KMS-11 (cell line): ENCODE data around the gene GPR33.

ENCODE experiments used
- H2AFZ ChIP-seq: fragments of 200-600 bp; sonication (generic); 2 replicates; pipeline ENCODE4 v1.6.1; 2016; ENCODE audit warnings: antibody characterized with exemption, mixed run types, low read depth
- H3K27ac ChIP-seq: fragments of 200-600 bp; sonication (generic); 2 replicates; pipeline ENCODE4 v1.6.1; 2016; ENCODE audit warnings: mild to moderate bottlenecking, mixed run types
- H3K27me3 ChIP-seq: fragments of 200-600 bp; sonication (generic); 2 replicates; pipeline ENCODE4 v1.6.1; 2017; ENCODE audit warnings: mild to moderate bottlenecking, low read depth, mixed run types, moderate library complexity; ENCODE audit not compliant: insufficient read depth
- H3K36me3 ChIP-seq: fragments of 200-600 bp; sonication (generic); 2 replicates; pipeline ENCODE4 v1.6.1; 2017; ENCODE audit warnings: mild to moderate bottlenecking, mixed run types; ENCODE audit not compliant: insufficient read depth
- H3K4me1 ChIP-seq: fragments of 200-600 bp; sonication (generic); 2 replicates; pipeline ENCODE4 v1.6.1; 2016; ENCODE audit warnings: mild to moderate bottlenecking, low read depth, mixed run types; ENCODE audit not compliant: poor library complexity, severe bottlenecking
- H3K4me2 ChIP-seq: fragments of 200-600 bp; sonication (generic); 2 replicates; pipeline ENCODE4 v1.7.0; 2016; ENCODE audit warnings: mild to moderate bottlenecking, mixed run types
- H3K4me3 ChIP-seq: fragments of 200-600 bp; sonication (generic); IDR thresholded peaks from 2 replicates; pipeline ENCODE4 v1.6.1; 2017; ENCODE audit warnings: low read depth, low read length, mixed read lengths; ENCODE audit not compliant: insufficient read depth
- H3K79me2 ChIP-seq: fragments of 200-600 bp; sonication (generic); 2 replicates; pipeline ENCODE4 v1.6.1; 2016; ENCODE audit warnings: low read depth, mixed run types; ENCODE audit not compliant: insufficient read depth
- H3K9ac ChIP-seq: fragments of 200-600 bp; sonication (generic); 2 replicates; pipeline ENCODE4 v1.6.1; 2016; ENCODE audit warnings: mild to moderate bottlenecking, mixed run types
- H4K20me1 ChIP-seq: fragments of 200-600 bp; sonication (generic); 2 replicates; pipeline ENCODE4 v1.6.1; 2016; ENCODE audit warnings: mild to moderate bottlenecking, mixed run types; ENCODE audit not compliant: insufficient read depth
- CTCF ChIP-seq: fragments of 200-600 bp; sonication (generic); conservative IDR thresholded peaks from 2 replicates; pipeline ENCODE4 v1.6.1; 2017; ENCODE audit warnings: low read depth, mild to moderate bottlenecking, antibody characterized with exemption, low read length, moderate library complexity, mixed read lengths

Gene GPR33

GRCh38 chr14:31505411-31505810 lies 17.6 kb upstream of the GPR33 start:
- Histone ChIP-seq H4K20me1 (no peaks in the 10 kb centered on the region), H3K27ac (no peak overlapping the region), H3K9ac (no peak overlapping the region), H3K4me2 (no peak overlapping the region), H3K27me3 (no peaks in the 10 kb centered on the region), H2AFZ (no peak overlapping the region), H3K4me3 (no peak overlapping the region), H3K79me2 (no peaks in the 10 kb centered on the region), H3K4me1 (no peaks in the 10 kb centered on the region), H3K36me3 (no peaks in the 10 kb centered on the region)
- TF ChIP-seq CTCF: no peak

GRCh38 chr14:31501870-31502269 lies 14.0 kb upstream of the GPR33 start:
- Histone ChIP-seq H3K4me3 (no peak overlapping the region), H4K20me1 (no peaks in the 10 kb centered on the region), H3K27ac (no peak overlapping the region), H3K27me3 (no peaks in the 10 kb centered on the region), H3K36me3 (no peaks in the 10 kb centered on the region), H3K9ac (no peak overlapping the region), H2AFZ (no peak overlapping the region), H3K4me2 (no peak overlapping the region), H3K79me2 (no peaks in the 10 kb centered on the region), H3K4me1 (no peaks in the 10 kb centered on the region)
- no peak for TF ChIP-seq CTCF

- Histone ChIP-seq H3K4me3 (no peak overlapping the region), H3K79me2 (no peaks in the 10 kb centered on the region), H3K9ac (no peak overlapping the region), H3K36me3 (no peaks in the 10 kb centered on the region), H3K4me2 (no peak overlapping the region), H2AFZ (no peak overlapping the region), H3K27ac (no peak overlapping the region), H3K4me1 (no peaks in the 10 kb centered on the region), H3K27me3 (no peaks in the 10 kb centered on the region), H4K20me1 (no peaks in the 10 kb centered on the region)
- no peak for TF ChIP-seq CTCF
Measured at GRCh38 chr14:31492759-31493498, 5.1 kb upstream of the GPR33 start.

GRCh38 chr14:31489691-31490090 lies 1.9 kb upstream of the GPR33 start:
- H3K4me2 ChIP-seq: no peak overlapping the region

More at GRCh38 chr14:31489691-31490090, 1.9 kb upstream of the GPR33 start:
- Histone ChIP-seq H3K36me3 (no peaks in the 10 kb centered on the region), H3K9ac (no peak overlapping the region), H3K4me3 (no peak overlapping the region), H3K27me3 (no peaks in the 10 kb centered on the region), H3K4me1 (no peaks in the 10 kb centered on the region), H3K79me2 (no peaks in the 10 kb centered on the region), H4K20me1 (no peaks in the 10 kb centered on the region), H3K27ac (no peak overlapping the region), H2AFZ (no peak overlapping the region)
- TF ChIP-seq CTCF: no peak
